ENCODE data around the gene PPP1R1B. TPM values are rescaled to one million over a fixed set of nuclear protein-coding genes. Genes with fewer than 3 reads are reported as not detected.
A peak's percentile ranks its signal among the peaks of the same experiment; 100 is the strongest.

The PPP1R1B gene
- total RNA-seq, 4 donors from 2014 or later: 0.23 to 4.8 (median 2.4) TPM

- Histone ChIP-seq H3K36me3 (peaks cover 0 to 20% (median 0%) of the 10 kb centered on the region in 3 donors), H3K27ac (peak overlapping the region in 3 of 4 donors; percentile 1 to 66 (median 65)), H3K4me3 (no peak overlapping the region), H3K27me3 (peaks cover 0 to 62% (median 3%) of the 10 kb centered on the region in 4 donors), H3K4me1 (peaks cover 39 to 85% (median 50%) of the 10 kb centered on the region in 3 donors), H3K9me3 (no peaks in the 10 kb centered on the region)
- intact Hi-C loops (cut with DNase I): no loop called here
- no peak for DNase-seq
- WGBS, 2 donors: 40 to 42% methylated on average over 2 of the region's 2 CpGs
- TF ChIP-seq CTCF (IDR thresholded peaks at IDR 0.05) (no peak), POLR2A (IDR thresholded peaks at IDR 0.05) (no peak)
Measured at GRCh38 chr17:39666231-39666600, 39.5 kb downstream of the PPP1R1B start.

- H3K4me3 ChIP-seq: peak overlapping the region in 2 of 4 donors; percentile 52 to 69
- DNase-seq: no peak
- intact Hi-C loops (cut with DNase I): no loop called here
Measured at GRCh38 chr17:39666601-39667261, 40.0 kb downstream of the PPP1R1B start.

GRCh38 chr17:39667262-39667944 is 40.7 kb downstream of the PPP1R1B start:
- Histone ChIP-seq H3K4me1 (peaks cover 43 to 85% (median 44%) of the 10 kb centered on the region in 3 donors), H3K4me3 (peak overlapping the region; percentile 32 to 69 (median 46)), H3K27ac (peak overlapping the region in 3 of 4 donors; percentile 56 to 66 (median 65)), H3K9me3 (no peaks in the 10 kb centered on the region), H3K27me3 (peaks cover 0 to 67% (median 3%) of the 10 kb centered on the region in 4 donors), H3K36me3 (peaks cover 0 to 8% (median 0%) of the 10 kb centered on the region in 3 donors)
- TF ChIP-seq POLR2A (IDR thresholded peaks at IDR 0.05) (peak in 1 of 4 donors; percentile 39), CTCF (IDR thresholded peaks at IDR 0.05) (no peak)
- DNase-seq: no peak
- intact Hi-C loops (cut with DNase I): no loop called here
- WGBS, 2 donors: 20% methylated on average over 1 of the region's 49 CpGs; no CpG with 5 or more reads in 1 of the 2 donors

More at GRCh38 chr17:39666601-39667261, 40.0 kb downstream of the PPP1R1B start:
- TF ChIP-seq CTCF (IDR thresholded peaks at IDR 0.05) (no peak), POLR2A (IDR thresholded peaks at IDR 0.05) (no peak)
- 65 to 84% methylated on average over 3 to 7 of the region's 11 CpGs for WGBS, 2 donors
- no peaks in the 10 kb centered on the region for H3K9me3 ChIP-seq
- peaks cover 42 to 85% (median 46%) of the 10 kb centered on the region in 3 donors for H3K4me1 ChIP-seq
- H3K27ac ChIP-seq: peak overlapping the region in 3 of 4 donors; percentile 56 to 66 (median 65)
- peaks cover 0 to 67% (median 3%) of the 10 kb centered on the region in 4 donors for H3K27me3 ChIP-seq
- H3K36me3 ChIP-seq: peaks cover 0 to 15% (median 0%) of the 10 kb centered on the region in 3 donors

- TF ChIP-seq CTCF (IDR thresholded peaks at IDR 0.05) (peak; percentile 47 to 78 (median 65)), POLR2A (IDR thresholded peaks at IDR 0.05) (no peak)
- Histone ChIP-seq H3K9me3 (no peaks in the 10 kb centered on the region), H3K36me3 (no peaks in the 10 kb centered on the region), H3K27ac (peak within 1 kb of the TSS; percentile 41 to 66 (median 60)), H3K4me1 (peaks cover 38 to 81% (median 38%) of the 10 kb centered on the region in 3 donors), H3K4me3 (peak within 1 kb of the TSS; percentile 32 to 69 (median 46)), H3K27me3 (peaks cover 0 to 67% (median 3%) of the 10 kb centered on the region in 4 donors)
- WGBS, 2 donors: 4% methylated on average over 9 to 24 of the region's 85 CpGs
- intact Hi-C loops (cut with DNase I): no loop called here
- DNase-seq: no peak
Measured at GRCh38 chr17:39667945-39668924, 41.5 kb downstream of the PPP1R1B start, which contains the start of gene PNMT. Gene PNMT, plus strand, starts transcription at chr17:39668453. Its CDS starts 23 bp downstream, at chr17:39668476.
